Measurements from ENCODE around the gene CDK10.

DNA sequence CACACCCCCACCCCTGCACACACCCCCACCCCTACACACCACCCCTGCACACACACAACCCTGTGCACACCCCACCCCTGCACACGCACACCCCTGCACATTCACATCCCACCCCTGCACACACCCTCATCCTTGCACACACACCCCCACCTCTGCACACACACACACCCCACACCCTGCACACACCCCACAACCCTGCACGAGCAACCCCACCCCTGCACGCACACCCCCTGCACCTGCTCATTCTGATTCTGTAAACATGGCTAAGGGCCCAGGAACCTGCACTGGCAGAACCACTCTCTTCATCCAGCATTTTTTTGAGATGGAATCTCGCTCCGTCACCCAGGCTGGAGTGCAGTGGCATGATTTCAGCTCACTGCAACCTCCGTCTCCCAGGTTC, 47.1 kb upstream of the CDK10 start:
- TF ChIP-seq CTCF (IDR thresholded peaks at IDR 0.05), result no peak
- no peak for TF ChIP-seq POLR2A (IDR thresholded peaks at IDR 0.05)

Measured in right lobe of liver (tissue), 4 donors.